DMS 273 (cell line): ENCODE results near the gene VAV2.

Experiments
- DNase-seq: peaks from one replicate; lab custom pipeline; 2025; ENCODE audit not compliant: unreplicated experiment; lab: John Stamatoyannopoulos, UW

Gene VAV2

GRCh38 chr9:133839822-133840329 is 152.2 kb downstream of the VAV2 start:
- DNase-seq = no peak

- DNase-seq = no peak
These were observed 153.1 kb downstream of the VAV2 start for GRCh38 chr9:133838859-133839507.

GRCh38 chr9:133837627-133838597 is 154.2 kb downstream of the VAV2 start:
- DNase-seq = no peak

- DNase-seq = no peak
These were observed 155.3 kb downstream of the VAV2 start for GRCh38 chr9:133836818-133837217.

GRCh38 chr9:133836001-133836758 is 155.9 kb downstream of the VAV2 start:
- no peak for DNase-seq

- DNase-seq = no peak
These were observed 156.7 kb downstream of the VAV2 start for GRCh38 chr9:133835262-133835901.

- no peak for DNase-seq
These were observed 157.8 kb downstream of the VAV2 start for GRCh38 chr9:133834080-133834976.

GRCh38 chr9:133833388-133834025 is 158.6 kb downstream of the VAV2 start:
- no peak for DNase-seq

- no peak for DNase-seq
These were observed 159.2 kb downstream of the VAV2 start for GRCh38 chr9:133832877-133833276.

GRCh38 chr9:133830711-133831110 is 161.4 kb downstream of the VAV2 start:
- no peak for DNase-seq

GRCh38 chr9:133830310-133830709 is 161.8 kb downstream of the VAV2 start:
- DNase-seq = no peak

GRCh38 chr9:133828338-133828997 is 163.7 kb downstream of the VAV2 start:
- no peak for DNase-seq

GRCh38 chr9:133826289-133827085 is 165.6 kb downstream of the VAV2 start:
- no peak for DNase-seq

GRCh38 chr9:133825555-133826218 is 166.4 kb downstream of the VAV2 start:
- DNase-seq = no peak

- DNase-seq = no peak
These were observed 167.3 kb downstream of the VAV2 start for GRCh38 chr9:133824802-133825186.

GRCh38 chr9:133824106-133824801 is 167.9 kb downstream of the VAV2 start:
- no peak for DNase-seq
